Esophagus squamous epithelium (tissue), 5 donors: ENCODE results near the gene UBE2D2. TPM values are rescaled to one million over a fixed set of nuclear protein-coding genes. Genes with fewer than 3 reads are reported as not detected.

Experiments
- DNase-seq: peaks from one replicate; lab custom pipeline; 2025; lab: John Stamatoyannopoulos, UW
- H3K27ac ChIP-seq, 4 donors: fragments of 200-600 bp; sonication (generic); one replicate each; pipeline ENCODE4 v1.5.1; 2016 to 2019; ENCODE audit warnings: mild to moderate bottlenecking in 1 of 4
- H3K27me3 ChIP-seq, 4 donors: fragments of 200-600 bp; sonication (generic); 1 replicate in 3 of 4; 2 replicates in 1 of 4; pipeline versions ENCODE4 v1.5.1 to v1.6.0; 2017 to 2021; ENCODE audit warnings: antibody characterized with exemption in 1 of 4
- H3K36me3 ChIP-seq, 3 donors: fragments of 200-600 bp; sonication (generic); one replicate each; pipeline ENCODE4 v1.5.1; 2016 to 2019
- H3K4me1 ChIP-seq, 3 donors: fragments of 200-600 bp; sonication (generic); one replicate each; pipeline ENCODE4 v1.5.1; 2017 to 2019
- H3K4me3 ChIP-seq, 4 donors: fragments of 200-600 bp; sonication (generic); 1 replicate in 3 of 4; 2 replicates in 1 of 4; pipeline ENCODE4 v1.5.1; 2016 to 2019; ENCODE audit warnings: mild to moderate bottlenecking in 2 of 4, moderate library complexity in 1 of 4
- H3K9me3 ChIP-seq, 3 donors: fragments of 200-600 bp; sonication (generic); one replicate each; pipeline ENCODE4 v1.5.1; 2016 to 2019
- POLR2A ChIP-seq, 4 donors: fragments of 450-650 bp; IDR thresholded peaks; one replicate each; pipeline ENCODE4 v1.6.1; 2017; ENCODE audit warnings: antibody characterized with exemption in 4 of 4, mild to moderate bottlenecking in 4 of 4, moderate library complexity in 3 of 4
- WGBS, 2 donors: methylation state at CpG; one replicate each; pipeline ENCODE4 v1.1.5; 2018; 5-methylcytosine and 5-hydroxymethylcytosine counted together
- intact Hi-C: fragments of 100-400 bp; cut with DNase I; formaldehyde crosslinking; loops from one replicate; pipeline ENCODE4 v1.15.0; 2022
- small RNA-seq, 4 donors: library from RNA; depleted of rRNA; stranded (forward); fragments of <200 nt; gene quantifications; one replicate each; pipeline ENCODE3, GENCODE V24; 2016
- total RNA-seq, 4 donors: library from RNA; depleted of rRNA; stranded (reverse); fragments of >200 nt; gene quantifications; one replicate each; pipeline ENCODE4 v1.1.0, GENCODE V29; 2016
- TF ChIP-seq, protein P1 (sequence below), 6 experiments: fragments of 450-650 bp in 4 of 6; fragments of 200-600 bp in 2 of 6; sonication (generic) in 2 of 6; IDR thresholded peaks; one replicate each; pipeline ENCODE4 v1.5.1; 2016 to 2019; ENCODE audit warnings: antibody characterized with exemption in 6 of 6, mild to moderate bottlenecking in 4 of 6, moderate library complexity in 4 of 6
- donor health status: DM: yes; HTN: yes; CAD: no.

UBE2D2 gene
- total RNA-seq, 4 donors from 2014 or later = 63.7 to 85.4 (median 81.1) TPM

DNA sequence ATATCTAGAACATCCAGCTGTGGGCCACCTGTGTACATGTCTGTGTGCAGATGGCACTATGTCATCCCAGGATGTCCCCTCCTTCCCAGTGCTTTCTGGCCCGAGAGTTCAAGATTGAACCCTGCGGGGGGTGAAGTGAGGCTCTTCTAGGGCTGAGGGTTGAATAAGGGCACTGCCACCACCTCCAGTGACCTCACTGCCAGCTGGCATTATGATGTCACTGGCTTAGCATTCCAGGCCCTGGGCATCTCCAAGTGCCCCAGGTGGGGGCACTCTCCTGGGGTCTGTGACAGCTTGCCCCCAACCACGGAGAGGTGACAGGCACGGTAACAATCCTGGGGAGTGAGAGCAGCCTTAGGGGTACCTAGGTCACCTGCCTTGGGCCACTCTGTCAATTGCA, 114.1 kb downstream of the UBE2D2 start:
- peak overlapping the region in 2 of 4 donors; percentile 29 to 59 for H3K27ac ChIP-seq
- H3K4me3 ChIP-seq = no peak overlapping the region
- no peaks in the 10 kb centered on the region for H3K9me3 ChIP-seq
- peaks cover 0 to 5% (median 0%) of the 10 kb centered on the region in 3 donors for H3K36me3 ChIP-seq
- no peaks in the 10 kb centered on the region for H3K27me3 ChIP-seq
- H3K4me1 ChIP-seq = peaks cover 30 to 85% (median 34%) of the 10 kb centered on the region in 3 donors
- no peak for DNase-seq
- WGBS, 2 donors = 89 to 100% methylated on average over 2 to 4 of the region's 4 CpGs
- intact Hi-C loops = no loop called here
- no peak for TF ChIP-seq POLR2A (IDR thresholded peaks at IDR 0.05)
- TF ChIP-seq, protein P1, sequence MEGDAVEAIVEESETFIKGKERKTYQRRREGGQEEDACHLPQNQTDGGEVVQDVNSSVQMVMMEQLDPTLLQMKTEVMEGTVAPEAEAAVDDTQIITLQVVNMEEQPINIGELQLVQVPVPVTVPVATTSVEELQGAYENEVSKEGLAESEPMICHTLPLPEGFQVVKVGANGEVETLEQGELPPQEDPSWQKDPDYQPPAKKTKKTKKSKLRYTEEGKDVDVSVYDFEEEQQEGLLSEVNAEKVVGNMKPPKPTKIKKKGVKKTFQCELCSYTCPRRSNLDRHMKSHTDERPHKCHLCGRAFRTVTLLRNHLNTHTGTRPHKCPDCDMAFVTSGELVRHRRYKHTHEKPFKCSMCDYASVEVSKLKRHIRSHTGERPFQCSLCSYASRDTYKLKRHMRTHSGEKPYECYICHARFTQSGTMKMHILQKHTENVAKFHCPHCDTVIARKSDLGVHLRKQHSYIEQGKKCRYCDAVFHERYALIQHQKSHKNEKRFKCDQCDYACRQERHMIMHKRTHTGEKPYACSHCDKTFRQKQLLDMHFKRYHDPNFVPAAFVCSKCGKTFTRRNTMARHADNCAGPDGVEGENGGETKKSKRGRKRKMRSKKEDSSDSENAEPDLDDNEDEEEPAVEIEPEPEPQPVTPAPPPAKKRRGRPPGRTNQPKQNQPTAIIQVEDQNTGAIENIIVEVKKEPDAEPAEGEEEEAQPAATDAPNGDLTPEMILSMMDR (IDR thresholded peaks at IDR 0.05) = no peak

DNA sequence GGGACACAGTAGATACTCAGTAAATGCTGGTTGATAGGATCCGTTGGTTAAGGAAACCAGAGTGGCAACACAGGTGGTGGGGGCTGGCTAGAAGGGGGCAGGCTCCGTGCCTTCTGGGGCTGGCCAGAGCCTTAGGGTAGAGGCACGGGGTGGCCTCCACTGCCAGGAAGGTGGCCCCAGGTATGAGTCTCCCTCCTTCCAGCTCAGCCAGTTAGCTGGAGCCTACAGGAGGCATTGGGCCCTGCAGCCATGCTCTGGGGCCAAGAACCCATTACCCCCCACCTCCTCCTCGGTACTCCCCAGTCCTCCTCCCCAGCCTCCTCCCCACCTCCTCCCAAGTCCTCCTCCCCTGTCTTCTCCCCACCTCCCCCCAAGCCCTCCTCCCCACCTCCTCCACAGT, 114.7 kb downstream of the UBE2D2 start:
- peaks cover 2 to 11% (median 4%) of the 10 kb centered on the region in 3 donors for H3K36me3 ChIP-seq
- H3K4me1 ChIP-seq = peaks cover 24 to 79% (median 31%) of the 10 kb centered on the region in 3 donors
- 73 to 79% methylated on average over 3 of the region's 4 CpGs for WGBS, 2 donors
- no peaks in the 10 kb centered on the region for H3K9me3 ChIP-seq
- H3K27me3 ChIP-seq = no peaks in the 10 kb centered on the region
- DNase-seq = no peak
- TF ChIP-seq POLR2A (IDR thresholded peaks at IDR 0.05) = no peak
- TF ChIP-seq, protein P1 (IDR thresholded peaks at IDR 0.05) = no peak
- intact Hi-C loops = no loop called here
- no peak overlapping the region for H3K4me3 ChIP-seq
- H3K27ac ChIP-seq = peak overlapping the region in 2 of 4 donors; percentile 29 to 59

DNA sequence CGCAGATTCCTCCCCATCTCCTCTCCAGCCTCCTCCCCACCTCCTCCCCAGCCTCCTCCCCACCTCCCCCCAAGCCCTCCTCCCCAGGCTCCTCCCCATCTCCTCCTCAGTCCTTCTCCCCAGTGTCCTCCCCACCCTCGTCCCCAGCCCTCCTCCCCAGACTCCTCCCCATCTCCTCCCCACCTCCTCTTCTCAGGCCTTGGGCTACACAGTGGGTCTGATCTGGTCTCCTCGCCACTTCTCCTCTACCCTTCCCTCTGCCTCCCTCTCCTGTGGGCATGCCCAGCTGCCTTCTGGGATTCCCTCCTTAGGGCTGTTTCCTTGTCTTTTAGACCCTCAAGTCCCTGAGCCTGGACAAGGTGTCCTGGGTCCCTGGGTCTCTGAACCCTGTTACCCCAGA, 115.3 kb downstream of the UBE2D2 start:
- Histone ChIP-seq H3K9me3 (no peaks in the 10 kb centered on the region), H3K27ac (peak overlapping the region; percentile 20 to 62 (median 43)), H3K27me3 (no peaks in the 10 kb centered on the region), H3K4me1 (peaks cover 19 to 73% (median 25%) of the 10 kb centered on the region in 3 donors), H3K36me3 (peaks cover 8 to 17% (median 10%) of the 10 kb centered on the region in 3 donors), H3K4me3 (no peak overlapping the region)
- WGBS, 2 donors = 43 to 71% methylated on average over 1 of the region's 3 CpGs
- DNase-seq = no peak
- intact Hi-C loops = no loop called here
- TF ChIP-seq, protein P1 (IDR thresholded peaks at IDR 0.05) = no peak
- TF ChIP-seq POLR2A (IDR thresholded peaks at IDR 0.05) = no peak

DNA sequence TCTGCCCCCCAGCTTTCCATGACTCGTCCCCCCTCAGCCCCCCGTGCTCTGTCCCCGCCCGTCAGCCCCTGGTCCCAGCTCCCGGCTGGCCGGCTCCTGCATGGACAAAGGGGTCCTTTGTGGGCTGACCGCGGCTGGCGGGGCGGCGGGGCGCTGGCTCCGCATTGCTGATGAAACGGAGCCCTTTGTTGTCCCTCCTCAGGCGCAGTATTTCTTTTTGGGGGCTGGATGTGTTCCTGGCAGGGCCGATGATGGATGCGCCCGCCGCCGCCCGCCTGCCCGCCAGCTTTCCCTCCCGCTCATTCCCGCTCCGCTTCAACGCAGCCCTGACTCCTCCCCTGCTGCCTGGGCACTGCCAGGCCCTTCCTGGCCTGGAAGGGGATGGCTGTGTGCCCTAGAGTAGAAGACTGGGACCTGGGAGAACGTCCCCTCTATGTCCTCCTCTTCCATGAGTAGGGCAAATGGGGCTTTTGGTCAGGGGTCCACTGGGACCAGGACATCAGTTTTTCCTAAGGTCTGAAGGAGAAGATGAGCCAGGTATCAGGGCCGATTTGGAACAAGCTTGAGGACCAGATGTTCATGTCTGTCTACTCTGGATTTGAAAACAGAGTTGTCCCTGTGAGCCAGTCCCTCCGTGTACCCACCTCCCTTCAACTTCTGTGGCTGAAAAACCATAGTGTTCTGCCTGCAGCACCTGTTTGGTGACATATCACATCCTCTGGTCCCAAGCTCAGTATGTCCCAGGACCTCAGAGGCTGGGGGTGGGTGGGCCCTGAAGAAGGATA, 116.0 kb downstream of the UBE2D2 start:
- TF ChIP-seq POLR2A (IDR thresholded peaks at IDR 0.05) = no peak
- TF ChIP-seq, protein P1 (IDR thresholded peaks at IDR 0.05) = no peak
- no peak for DNase-seq
- peaks cover 8 to 24% (median 12%) of the 10 kb centered on the region in 3 donors for H3K36me3 ChIP-seq
- peak overlapping the region in 1 of 4 donors; percentile 18 for H3K4me3 ChIP-seq
- peak overlapping the region; percentile 20 to 62 (median 44) for H3K27ac ChIP-seq
- intact Hi-C loops = no loop called here
- no peaks in the 10 kb centered on the region for H3K9me3 ChIP-seq
- 28 to 49% methylated on average over 6 to 9 of the region's 29 CpGs for WGBS, 2 donors
- H3K4me1 ChIP-seq = peaks cover 15 to 66% (median 21%) of the 10 kb centered on the region in 3 donors
- no peaks in the 10 kb centered on the region for H3K27me3 ChIP-seq

Small RNA genes lying within 50 kb of the gene (small RNA-seq; reads per million reads assigned to genes)
- gene RF00019 = 0 reads per million in 4 donors

Other genes starting within 250 kb of the UBE2D2 start
- 10 to 100 TPM; 33.7 to 69.0 (median 57.6) TPM for gene PAIP2, start 219.5 kb upstream of the UBE2D2 start, total RNA-seq
- 1 to 10 TPM in 1 of 4 donors, not detected in 3; 6.4 TPM for gene SLC23A1, start 178.0 kb upstream of the UBE2D2 start, total RNA-seq
- gene MZB1, start 171.4 kb upstream of the UBE2D2 start, total RNA-seq = 10 to 100 TPM in 1 of 4 donors, 1 to 10 TPM in 1, under 1 TPM in 2; 0.49 to 11.0 (median 2.0) TPM
- gene PROB1, start 166.2 kb upstream of the UBE2D2 start, total RNA-seq = 1 to 10 TPM in 3 of 4 donors, under 1 TPM in 1; 0.95 to 1.8 (median 1.0) TPM
- 1 to 10 TPM; 1.5 to 5.9 (median 5.5) TPM for gene SPATA24, start 157.2 kb upstream of the UBE2D2 start, total RNA-seq
- gene DNAJC18, start 121.8 kb upstream of the UBE2D2 start, total RNA-seq = 1 to 10 TPM in 3 of 4 donors, under 1 TPM in 1; 0.53 to 6.9 (median 3.9) TPM
- 10 to 100 TPM in 2 of 4 donors, 1 to 10 TPM in 2; 1.7 to 19.5 (median 6.9) TPM for gene ECSCR, start 98.6 kb upstream of the UBE2D2 start, total RNA-seq
- not detected for gene SMIM33, start 90.3 kb upstream of the UBE2D2 start, total RNA-seq
- 10 to 100 TPM; 33.0 to 49.6 (median 38.6) TPM for gene STING1, start 78.6 kb upstream of the UBE2D2 start, total RNA-seq
- 10 to 100 TPM; 13.9 to 40.4 (median 22.9) TPM for gene CXXC5, start 87.0 kb downstream of the UBE2D2 start, total RNA-seq
- gene PSD2, start 234.5 kb downstream of the UBE2D2 start, total RNA-seq = not detected